ENCODE results near the gene TMEM69.
"Not testable (repeated sequence)": the region's sequence is repeated elsewhere in the genome, so short reads cannot be mapped to it uniquely, and the experiment has no call there.

TMEM69 gene, protein sequence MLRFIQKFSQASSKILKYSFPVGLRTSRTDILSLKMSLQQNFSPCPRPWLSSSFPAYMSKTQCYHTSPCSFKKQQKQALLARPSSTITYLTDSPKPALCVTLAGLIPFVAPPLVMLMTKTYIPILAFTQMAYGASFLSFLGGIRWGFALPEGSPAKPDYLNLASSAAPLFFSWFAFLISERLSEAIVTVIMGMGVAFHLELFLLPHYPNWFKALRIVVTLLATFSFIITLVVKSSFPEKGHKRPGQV

DNA sequence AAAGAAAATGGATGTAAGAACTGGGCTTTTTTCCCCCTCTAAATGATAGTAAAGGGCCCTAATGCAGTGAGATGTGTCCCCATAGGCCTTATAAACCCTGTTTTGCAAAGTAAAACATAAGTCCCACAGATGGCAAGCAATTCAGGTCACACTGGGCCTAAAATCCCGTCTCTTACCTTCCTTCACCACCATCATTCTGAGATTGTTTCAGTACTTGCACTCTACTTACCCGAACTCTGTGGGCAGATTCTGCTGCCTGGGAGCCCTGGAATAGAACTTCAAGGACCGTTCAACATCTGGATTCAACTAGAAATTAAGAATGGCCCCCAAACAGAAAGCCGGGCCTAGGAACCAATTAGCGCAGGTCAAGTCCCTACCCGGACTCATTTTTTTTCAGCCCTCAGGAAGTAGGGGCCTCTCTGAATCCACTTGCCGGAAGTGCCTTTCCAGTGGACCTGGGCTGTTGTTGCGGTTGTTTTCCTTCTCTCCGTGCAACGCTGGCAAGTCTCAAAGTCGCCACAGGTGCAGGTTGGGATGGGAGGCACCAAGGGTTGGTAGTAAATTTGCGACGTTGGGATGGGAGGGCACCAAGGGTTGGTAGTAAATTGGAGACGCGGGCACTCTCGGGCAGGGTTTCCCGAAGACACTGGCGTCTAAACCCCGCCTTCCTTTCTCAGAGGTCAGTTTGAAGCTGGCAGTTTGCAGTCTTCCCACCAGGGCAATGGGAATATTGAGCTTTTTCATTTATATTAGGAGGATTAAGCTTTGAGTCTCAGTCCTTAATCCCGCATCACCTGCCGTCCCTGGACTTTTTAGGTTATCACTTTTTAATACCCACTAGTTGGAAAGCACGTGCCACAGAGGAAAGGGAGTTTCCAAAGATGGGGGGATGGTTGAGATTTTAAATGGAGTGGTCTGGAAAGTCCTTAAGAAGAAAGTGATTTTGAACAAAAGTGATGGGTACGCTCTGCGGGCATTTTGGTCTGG, at the start of gene TMEM69:
Gene TMEM69, plus strand, starts transcription at position 428 of the 987 bp plus-strand sequence. CDS start 2,888 bp downstream, outside the sequence.
- DNase-seq (ENCODE audit: low read depth), result peak; percentile 54

DNA sequence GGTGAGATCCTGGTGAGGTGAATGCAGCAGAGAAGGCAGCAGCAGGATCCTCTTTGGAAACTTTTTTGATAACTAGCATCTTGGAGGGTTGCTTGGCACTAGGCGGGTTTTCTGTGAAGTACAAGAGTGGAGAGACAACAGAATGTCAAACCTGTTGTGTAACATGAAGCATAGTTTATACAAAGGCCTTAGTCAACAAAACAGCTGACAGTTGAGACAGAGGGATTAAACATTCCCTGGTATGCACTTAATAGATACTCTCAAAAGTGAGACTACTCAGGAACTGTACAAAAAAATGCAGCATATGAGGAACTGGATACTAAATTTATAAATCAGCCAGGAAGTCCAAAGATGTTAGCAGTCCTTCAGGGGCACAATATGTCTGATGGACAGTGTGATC, 47.7 kb upstream of the TMEM69 start:
- DNase-seq (ENCODE audit: low read depth), result no peak

DNA sequence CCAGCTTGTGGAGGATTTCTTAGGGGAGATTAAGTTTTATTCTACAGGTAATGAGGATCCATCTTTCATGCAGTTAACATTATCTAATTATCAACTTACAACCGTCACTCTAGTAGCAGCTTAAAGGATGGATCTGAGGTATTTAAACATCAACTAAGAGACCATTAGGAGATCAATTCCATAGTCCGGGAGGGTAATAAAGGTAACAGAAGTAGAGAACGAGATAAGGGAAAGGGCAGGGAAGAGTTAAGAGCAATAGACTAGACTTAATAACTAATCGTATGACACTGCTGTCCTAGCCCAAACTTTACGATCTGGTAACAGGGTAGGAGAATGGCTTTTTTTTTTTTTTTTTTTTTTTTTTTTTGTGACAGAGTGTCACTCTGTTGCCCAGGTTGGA, 44.7 kb upstream of the TMEM69 start:
- no peak for DNase-seq (ENCODE audit: low read depth)

DNA sequence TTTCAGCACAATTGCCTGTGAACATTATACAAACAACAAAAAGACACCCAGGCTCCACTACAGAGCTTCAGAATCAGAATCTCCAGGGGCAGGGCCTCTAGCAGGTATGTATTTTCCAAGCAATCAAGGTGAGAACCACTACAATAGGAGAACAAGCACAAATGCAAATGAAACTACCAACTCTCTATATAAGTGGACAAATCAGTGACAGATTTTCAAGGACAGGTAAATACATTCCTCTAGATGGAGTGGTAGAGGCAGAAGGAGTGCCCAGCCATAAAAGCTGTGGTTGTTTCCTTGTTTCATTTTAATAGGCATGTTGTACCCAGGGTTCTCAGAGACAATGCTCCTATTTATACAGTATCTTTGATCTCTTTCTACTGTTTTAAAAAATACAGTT, 44.0 kb upstream of the TMEM69 start:
- DNase-seq (ENCODE audit: low read depth), result no peak

DNA sequence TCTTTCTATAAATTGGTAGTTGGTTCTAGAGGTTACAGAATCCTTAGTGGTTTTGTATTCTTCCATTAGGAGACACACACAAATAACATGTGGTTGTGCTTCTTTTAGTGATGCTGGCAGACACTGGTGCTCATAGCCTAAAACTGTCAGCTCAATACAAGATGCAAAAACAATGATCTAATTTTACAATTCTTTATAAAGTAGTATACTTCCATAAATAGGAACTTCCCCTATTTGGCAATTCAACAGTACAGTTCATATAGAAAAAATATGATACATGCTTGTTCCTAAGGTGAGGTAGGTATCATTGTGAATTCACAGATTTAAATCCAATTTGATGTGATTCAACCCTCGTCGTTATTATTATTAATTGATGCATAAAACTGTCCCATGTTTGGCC, 43.3 kb upstream of the TMEM69 start:
- no peak for DNase-seq (ENCODE audit: low read depth)

DNA sequence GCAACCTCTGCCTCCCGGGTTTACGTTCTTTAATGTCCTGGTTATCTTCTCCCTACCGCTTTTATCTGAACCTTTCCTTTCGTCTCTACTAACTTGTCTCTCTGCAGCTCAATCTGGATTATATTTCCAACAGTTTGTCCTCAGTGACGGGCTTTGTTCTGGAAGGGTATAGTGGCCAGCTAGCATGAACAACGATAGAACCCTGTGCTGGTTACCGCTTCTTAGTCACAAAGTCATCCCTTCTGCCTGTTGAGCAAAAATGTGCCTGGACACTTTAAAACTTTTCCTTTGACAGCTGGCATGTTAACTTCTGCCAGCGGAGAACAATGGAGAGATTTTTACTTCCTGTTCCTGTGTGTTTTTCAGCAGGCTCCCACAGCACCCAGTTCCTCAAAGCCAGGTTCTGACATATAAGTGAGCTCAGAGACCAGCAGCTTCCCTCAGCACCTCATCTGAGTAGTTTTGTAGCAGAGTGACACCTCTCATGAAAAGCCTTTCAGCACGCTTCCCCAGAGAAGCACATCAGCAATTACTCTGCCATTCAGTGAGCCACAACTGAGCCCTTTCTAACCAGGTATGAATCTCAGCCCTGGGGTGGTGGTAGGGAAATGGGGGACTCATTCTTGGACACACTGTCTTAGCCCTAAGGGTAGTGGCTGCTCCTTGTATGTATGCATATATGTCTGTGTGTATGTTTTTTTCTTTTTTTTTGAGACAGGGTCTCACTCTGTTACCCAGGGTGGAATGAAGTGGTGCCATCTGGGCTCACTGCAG, 40.5 kb upstream of the TMEM69 start:
- no peak for DNase-seq (ENCODE audit: low read depth)

DNA sequence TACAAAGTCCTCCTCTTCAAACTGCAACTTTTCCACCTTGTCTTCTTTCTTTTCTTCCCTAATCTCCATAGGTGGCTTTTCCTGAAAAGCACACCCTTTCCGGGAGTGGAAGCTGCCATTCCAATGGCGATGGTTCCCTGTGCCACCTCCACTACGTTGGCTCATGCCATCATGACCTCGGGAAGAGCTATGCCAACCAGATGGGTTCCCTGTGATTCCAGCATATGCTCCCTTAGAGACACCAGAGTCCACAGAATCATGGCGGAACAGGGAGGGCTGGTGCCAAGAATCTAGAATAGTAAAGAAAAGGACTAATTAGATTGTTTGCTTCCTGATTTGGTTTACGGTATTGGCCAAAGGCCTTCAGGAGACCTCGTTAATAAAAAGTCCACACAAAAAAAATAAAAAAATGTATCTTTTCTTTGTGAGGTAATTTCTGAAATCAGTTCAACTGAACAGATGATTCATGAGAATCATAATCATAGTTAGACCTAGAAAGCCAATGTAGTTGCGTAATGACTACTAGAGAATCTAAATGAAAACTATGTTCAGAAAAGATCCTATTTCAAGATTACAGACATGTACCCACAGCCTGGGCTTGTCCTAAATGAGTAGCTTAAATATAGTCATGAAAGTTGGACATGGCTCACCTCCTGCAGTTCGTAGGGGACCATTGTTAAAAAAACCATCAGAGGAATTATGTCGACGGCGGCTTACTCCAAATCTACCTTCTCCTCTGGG, 33.3 kb upstream of the TMEM69 start:
- no peak for DNase-seq (ENCODE audit: low read depth)

DNA sequence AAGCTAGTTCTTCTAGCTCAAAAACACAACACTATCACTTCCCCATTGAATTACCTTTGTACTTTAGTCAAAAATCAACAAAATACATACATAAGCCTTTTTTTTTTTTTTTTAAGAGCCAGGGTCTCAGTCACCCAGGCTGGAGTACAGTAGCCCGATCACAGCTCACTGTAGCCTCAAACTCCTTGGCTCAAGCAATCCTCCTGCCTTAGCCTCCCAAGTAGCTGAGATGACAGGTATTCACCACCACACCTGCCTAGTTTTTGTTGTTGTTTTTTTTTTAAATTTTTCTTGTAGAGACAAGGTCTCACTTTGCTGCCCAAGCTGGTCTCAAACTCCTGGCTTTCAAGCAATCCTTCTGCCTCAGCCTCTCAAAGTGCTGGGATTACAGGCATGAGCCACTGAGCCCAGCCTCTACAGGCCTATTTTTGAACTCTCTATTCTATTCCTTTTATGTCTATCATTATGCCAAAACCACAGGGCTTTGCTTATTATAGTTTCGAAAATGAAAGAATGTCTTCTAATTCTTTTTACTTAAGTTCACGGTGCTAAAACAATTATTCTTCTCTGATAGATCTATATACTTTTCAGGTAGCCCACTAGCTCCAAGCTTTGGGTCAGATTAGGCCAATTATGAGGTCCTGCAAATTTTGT, 31.3 kb upstream of the TMEM69 start:
- DNase-seq (ENCODE audit: low read depth), result no peak

DNA sequence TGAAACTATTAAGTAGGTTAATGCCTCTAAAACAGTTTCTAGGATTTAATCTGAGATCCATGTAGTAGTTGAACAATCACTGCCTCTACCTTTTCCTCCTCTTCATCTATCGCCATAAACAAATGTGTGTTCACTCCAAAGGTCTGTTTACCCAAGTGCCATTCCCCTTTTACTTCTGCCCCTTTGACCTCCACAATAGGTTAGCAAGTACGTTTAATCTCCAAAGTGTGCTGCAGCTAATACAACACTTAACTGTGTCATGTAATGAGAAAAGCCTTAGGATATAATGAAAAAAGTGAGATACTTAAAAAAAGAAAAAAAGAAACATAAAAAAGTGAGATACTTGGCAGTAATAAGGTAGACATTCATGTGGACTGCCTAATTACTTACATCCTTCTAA, 29.8 kb upstream of the TMEM69 start:
- DNase-seq (ENCODE audit: low read depth), result no peak

DNA sequence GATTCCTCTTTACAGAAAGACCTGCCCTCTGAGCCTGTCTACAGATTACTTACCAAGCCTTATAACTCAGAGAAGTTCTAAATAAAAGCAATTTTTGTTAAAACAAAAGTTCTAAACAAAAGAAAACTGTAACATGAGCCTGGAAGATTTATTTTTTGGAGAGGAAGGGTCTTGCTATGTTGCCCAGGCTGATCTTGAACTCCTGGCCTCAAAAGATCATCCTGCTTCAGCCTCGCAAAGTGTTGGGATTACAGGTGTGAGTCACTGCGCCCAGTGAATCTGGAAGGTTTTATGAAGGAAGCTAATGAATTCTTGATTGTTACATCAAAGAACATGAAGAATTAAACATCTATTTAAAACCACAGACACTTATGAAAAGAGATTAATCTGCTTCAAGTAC, 28.8 kb upstream of the TMEM69 start:
- DNase-seq (ENCODE audit: low read depth), result no peak

DNA sequence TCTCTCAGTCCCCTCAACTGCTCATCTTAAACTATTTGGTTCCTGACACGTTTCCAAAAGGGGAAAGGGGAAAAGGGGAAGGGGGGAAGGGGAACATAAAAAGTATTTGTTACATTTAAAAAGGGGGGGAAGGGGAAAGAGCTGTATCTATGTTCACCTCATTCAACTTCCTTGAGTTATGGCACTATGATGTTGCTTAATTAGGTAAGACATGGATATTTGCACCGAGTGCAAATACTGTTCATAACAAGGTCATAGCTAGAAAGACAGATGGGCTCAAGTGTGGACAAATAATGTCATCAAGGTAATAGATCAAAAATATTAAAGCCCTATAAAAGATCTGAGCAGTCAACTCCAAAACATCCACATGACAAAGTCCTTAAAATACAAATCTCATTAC, 27.6 kb upstream of the TMEM69 start:
- no peak for DNase-seq (ENCODE audit: low read depth)

DNA sequence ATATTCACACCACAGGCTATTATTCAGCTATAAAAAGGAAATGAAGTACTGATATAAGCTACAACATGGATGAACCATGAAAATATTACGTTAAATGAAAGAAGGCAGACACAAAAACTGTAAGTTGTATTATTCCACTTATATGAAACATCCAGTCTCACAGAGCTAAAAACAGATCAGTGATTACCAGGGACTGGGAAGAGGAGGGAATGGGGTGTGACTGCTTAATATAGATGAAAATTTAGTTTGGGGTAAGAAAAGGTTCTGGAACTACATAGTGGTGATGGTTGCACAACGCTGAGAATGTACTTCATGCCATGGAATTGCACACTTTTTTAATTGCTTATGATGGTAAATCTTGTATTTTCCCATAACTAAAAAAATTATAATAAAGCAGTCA, 21.1 kb upstream of the TMEM69 start:
- no peak for DNase-seq (ENCODE audit: low read depth)

DNA sequence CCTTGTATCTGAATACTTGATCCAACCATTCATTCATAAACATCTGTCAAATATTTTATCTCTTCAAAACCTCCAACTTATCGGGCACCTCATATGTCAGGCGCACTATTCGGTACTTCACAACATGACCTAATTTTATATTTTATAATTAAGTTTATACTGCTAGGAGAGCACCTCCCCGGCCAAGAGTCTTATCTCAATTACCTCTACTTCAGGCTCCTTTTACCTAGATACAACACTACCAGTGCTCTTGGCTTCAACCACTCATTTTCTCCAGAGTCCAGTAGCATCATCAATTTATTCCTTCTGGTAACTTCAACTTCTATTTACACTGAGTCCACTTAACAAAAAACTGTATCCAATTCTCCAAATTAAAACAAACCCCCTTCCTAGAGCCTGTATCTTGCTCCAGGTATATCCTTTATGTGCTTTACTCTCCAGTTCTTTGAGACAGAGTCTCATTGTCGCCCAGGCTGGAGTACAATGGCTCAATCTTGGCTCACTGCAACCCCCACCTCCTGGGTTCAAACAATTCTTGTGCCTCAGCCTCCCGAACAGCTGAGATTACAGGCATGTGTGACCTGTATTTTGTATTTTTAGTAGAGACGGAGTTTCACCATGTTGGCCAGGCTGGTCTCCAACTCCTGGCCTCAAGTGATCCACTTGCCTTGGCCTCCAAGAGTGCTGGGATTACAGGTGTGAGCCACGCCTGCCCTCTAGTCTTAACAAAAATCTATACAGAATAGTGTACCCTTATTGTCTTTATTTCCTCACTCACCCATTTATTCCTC, 20.5 kb upstream of the TMEM69 start:
- no peak for DNase-seq (ENCODE audit: low read depth)

DNA sequence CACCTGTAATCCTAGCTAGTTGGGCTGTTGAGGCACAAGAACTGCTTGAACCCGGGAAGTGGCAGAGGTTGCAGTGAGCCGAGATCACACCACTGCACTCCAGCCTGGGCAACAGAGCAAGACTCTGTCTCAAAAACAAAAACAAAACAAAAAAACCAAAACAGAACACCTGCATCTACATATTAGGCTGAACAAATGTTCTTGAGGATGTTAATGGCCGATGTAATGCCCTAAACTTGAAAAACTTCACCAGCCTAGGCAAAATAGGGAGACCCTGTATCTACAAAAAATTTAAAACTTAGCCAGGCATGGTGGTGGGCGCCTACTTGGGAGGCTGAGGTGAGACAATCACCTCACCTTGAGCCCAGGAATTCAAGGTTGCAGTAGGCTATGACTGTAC, 19.5 kb upstream of the TMEM69 start:
- DNase-seq (ENCODE audit: low read depth), result no peak

DNA sequence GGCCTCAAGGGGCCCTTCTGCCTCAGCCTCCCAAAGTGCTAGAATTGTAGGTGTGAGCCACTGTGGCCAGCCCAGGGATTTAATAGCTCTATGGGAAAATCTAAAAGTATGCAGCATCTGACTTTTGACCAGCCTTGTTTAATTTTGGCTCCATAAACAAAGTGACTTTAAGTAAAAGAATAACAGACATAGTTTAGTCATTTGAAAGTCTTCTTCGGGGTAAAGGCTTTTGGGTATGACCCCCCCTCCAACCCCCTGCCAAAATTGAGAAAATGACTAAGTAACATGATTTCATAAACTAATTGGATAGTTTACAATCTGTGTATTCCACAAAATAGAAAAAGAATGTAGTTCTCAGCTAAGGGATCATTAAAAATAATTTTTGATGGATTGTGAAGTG, 18.6 kb upstream of the TMEM69 start:
- no peak for DNase-seq (ENCODE audit: low read depth)

DNA sequence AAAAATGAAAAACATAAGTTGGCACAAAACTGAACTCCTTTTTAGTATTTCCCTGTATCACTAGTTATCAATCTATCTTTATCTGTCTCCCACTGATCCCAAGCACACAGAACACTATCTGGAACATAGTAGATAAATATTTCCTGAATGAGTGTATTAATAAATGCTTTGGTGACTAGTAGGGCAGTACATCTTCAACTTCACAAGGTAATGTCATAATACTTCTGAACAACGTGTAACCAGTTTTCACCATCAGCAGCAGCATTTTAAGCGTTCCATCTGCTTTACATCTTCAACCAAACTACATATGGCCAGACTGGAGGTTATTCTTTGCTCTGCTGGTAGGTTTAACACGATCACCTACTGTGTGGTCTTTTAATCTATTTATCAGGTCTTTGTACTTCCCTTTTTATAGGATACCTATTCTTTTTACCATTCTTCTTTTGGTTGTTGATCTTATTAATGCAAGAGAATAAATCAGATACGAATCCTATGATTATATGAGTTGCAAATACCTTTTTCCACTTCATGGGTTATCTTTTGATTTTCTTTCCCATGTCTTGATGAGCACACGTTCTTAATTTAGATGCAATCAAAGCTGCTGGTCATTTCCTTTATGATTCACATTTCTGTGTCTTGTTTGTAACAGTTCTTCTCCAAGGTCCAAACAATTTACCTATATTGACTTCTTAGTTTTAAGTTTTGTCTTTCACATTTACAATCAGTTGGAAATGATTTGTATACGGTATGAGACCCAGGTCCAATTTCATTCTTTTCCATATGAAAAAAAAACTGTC, 17.9 kb upstream of the TMEM69 start:
- DNase-seq (ENCODE audit: low read depth), result no peak

DNA sequence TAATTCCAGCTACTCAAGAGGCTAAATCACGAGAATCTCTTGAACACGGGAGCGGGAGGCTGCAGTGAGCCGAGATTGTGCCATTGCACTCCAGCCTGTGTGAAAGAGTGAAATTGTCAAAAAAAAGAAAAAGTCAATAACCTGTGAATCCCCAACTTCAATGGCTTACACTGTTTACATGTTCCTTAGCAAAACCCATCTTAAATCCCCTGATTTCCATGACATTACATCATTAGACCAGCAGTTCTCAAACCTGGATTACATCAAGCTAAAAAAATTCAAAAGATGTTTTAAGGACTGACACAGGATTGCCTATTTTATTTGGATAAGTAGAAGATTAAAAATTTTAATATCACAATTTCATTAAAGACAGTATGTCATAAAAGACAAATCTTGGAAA, 14.0 kb upstream of the TMEM69 start:
- DNase-seq (ENCODE audit: low read depth), result no peak

DNA sequence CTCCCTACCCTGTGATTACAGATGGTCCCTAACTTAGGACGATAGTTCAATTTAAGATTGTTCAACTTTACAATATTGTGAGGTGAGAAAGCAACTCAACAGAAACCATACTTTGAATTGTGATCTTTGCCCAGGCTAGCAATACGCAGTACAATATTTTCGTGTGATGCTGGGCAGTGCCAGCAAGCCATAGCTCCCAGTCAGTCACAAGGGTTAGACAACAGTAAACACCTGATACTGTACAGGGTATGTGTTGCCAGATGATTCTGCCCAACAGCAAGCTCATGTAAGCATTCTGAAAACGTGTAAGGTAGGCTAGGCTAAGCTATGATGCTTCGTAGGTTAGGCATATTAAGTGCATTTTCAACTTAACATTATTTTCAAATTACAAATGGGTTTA, 13.5 kb upstream of the TMEM69 start:
- DNase-seq (ENCODE audit: low read depth), result no peak

DNA sequence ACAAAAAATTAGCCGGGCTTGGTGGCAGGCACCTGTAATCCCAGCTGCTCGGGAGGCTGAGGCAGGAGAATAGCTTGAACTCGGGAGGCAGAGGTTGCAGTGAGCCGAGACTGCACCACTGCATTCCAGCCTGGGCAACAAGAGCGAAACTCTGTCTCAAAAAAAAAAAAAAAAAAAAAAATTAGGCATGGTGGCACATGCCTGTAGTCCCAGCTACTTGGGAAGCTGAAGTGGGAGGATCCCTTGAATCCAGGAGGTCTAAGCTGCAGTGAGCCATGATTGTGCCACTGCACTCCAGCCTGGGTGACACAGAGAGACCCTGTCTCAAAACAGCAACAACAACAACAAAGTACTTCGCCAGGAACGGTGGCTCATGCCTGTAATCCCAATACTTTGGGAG, 11.4 kb upstream of the TMEM69 start:
- DNase-seq (ENCODE audit: low read depth), result not testable (repeated sequence)

DNA sequence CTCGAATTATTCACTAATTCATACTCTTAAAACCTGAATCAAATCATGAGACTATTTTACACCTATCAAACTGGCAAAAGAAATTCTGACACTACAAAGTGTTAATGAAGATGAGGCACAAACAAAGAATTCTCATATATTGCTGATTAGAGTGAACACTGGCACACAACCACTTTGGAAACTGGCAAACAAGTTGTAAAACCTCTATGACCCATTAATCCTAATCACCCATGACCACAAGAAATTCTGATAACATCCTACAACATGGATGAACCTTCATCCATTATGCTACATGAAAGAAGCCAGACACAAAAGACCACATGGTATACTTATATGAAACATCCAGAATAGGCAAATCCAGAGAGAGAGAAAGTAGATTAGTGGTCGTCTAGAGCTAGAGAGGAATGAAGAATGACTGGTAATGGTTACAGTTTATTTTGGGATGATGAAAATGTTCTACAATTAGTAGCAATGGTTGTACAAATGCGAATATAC, 10.2 kb upstream of the TMEM69 start:
- no peak for DNase-seq (ENCODE audit: low read depth)

Measured in stimulated activated CD8-positive, alpha-beta memory T cell treated with anti-CD3 and anti-CD28 coated beads, Interleukin-4, amount 100 ng/mL, for 24 hours (primary cell).